Stomach (tissue), 9 donors: ENCODE measurements around the gene PACSIN3. TPM values are rescaled to one million over a fixed set of nuclear protein-coding genes. Genes with fewer than 3 reads are reported as not detected.
"Not testable (repeated sequence)": the region's sequence is repeated elsewhere in the genome, so short reads cannot be mapped to it uniquely, and the experiment has no call there.

Experiments
- DNase-seq, 2 donors: peaks; one replicate each; pipeline versions ENCODE4 v3.0.0 to v3.0.0-alpha.2; 2013 to 2019
- H3K27ac ChIP-seq, 5 donors: fragments of 200-600 bp in 4 of 5; sonication (generic) in 4 of 5; one replicate each; pipeline ENCODE4 v1.5.1; 2013 to 2019; ENCODE audit warnings: mild to moderate bottlenecking in 1 of 5, moderate library complexity in 1 of 5
- H3K27me3 ChIP-seq, 3 donors: fragments of 200-600 bp; sonication (generic); one replicate each; pipeline ENCODE4 v1.5.1; 2017 to 2019; ENCODE audit warnings: mixed run types in 1 of 3
- H3K36me3 ChIP-seq, 4 donors: fragments of 200-600 bp; sonication (generic); 1 replicate in 3 of 4; 2 replicates in 1 of 4; pipeline ENCODE4 v1.5.1; 2016 to 2019
- H3K4me1 ChIP-seq, 4 donors: fragments of 200-600 bp; sonication (generic); one replicate each; pipeline ENCODE4 v1.5.1; 2016 to 2019
- H3K4me3 ChIP-seq, 4 donors: fragments of 200-600 bp; sonication (generic) in 3 of 4; one replicate each; pipeline ENCODE4 v1.5.1; 2016 to 2019; ENCODE audit warnings: mild to moderate bottlenecking in 1 of 4
- H3K9me3 ChIP-seq, 4 donors: fragments of 200-600 bp; sonication (generic); one replicate each; pipeline ENCODE4 v1.5.1; 2016 to 2019
- EP300 ChIP-seq: sonication (generic); formaldehyde crosslinking; IDR thresholded peaks from one replicate; pipeline ENCODE4 v1.6.1; 2017; ENCODE audit warnings: antibody characterized with exemption
- POLR2A ChIP-seq, 4 donors: fragments of 450-650 bp; IDR thresholded peaks; one replicate each; pipeline ENCODE4 v1.6.1; 2016; ENCODE audit warnings: antibody characterized with exemption in 4 of 4, control low read depth in 2 of 4, mild to moderate bottlenecking in 1 of 4, moderate library complexity in 1 of 4
- POLR2AphosphoS5 ChIP-seq, 3 donors: sonication (generic); formaldehyde crosslinking; IDR thresholded peaks; one replicate each; pipeline ENCODE4 v1.6.1; 2016; ENCODE audit warnings: antibody characterized with exemption in 3 of 3
- WGBS, 5 donors: extraction: QIAGEN DNeasy Blood & Tissue Kit in 3 of 5; methylation state at CpG; one replicate each; pipeline versions ENCODE4 v1.1.5 to v1.1.7; 2013 to 2018; 5-methylcytosine and 5-hydroxymethylcytosine counted together
- intact Hi-C: fragments of 100-400 bp; cut with DNase I; formaldehyde crosslinking; loops from one replicate; pipeline ENCODE4 v1.15.1; 2023; ENCODE audit warnings: low total_unique reads
- polyA plus RNA-seq, 3 donors: library from polyadenylated mRNA; stranded (reverse); fragments of 200-250 nt; gene quantifications; one replicate each; pipeline ENCODE4 v1.2.3, GENCODE V29; 2013
- total RNA-seq, 5 donors: library from RNA; depleted of rRNA; stranded (reverse); fragments of >200 nt; gene quantifications; one replicate each; pipeline versions ENCODE4 v1.1.0 to v1.2.3, GENCODE V29; 2014 to 2016
- TF ChIP-seq, protein P1 (sequence below), 7 experiments: fragments of 450-650 bp in 4 of 7; fragments of 200-600 bp in 3 of 7; sonication (generic) in 3 of 7; IDR thresholded peaks; one replicate each; pipeline ENCODE4 v1.5.1; 2016 to 2019; ENCODE audit warnings: antibody characterized with exemption in 7 of 7, control low read depth in 2 of 7, mild to moderate bottlenecking in 1 of 7
- donor health status: healthy with polysubstance abuse.
- donor health status: Bipolar disorder and iron deficiency.
- donor health status: healthy.

Gene PACSIN3
- total and polyA plus RNA-seq, 8 donors, result 6.4 to 59.0 (median 26.0) TPM

DNA sequence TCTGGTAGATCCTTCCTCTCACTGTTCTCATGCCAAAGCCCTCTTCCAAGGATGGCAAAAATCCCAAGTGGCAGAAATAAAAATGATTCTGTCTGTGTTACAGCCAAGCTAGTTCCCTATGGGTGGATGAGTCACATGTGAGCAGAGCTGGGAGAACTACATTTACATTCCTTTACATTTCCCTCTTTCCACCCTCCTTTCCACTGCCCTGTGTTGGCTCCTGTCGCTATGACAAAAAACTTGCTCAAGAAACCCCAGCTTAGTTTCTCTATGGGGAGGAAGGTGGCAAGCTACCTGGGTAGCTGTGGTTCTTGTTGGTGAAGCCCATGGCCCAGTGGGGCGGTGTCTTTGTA lies 18.4 kb upstream of the PACSIN3 start:
- DNase-seq, result peak in 1 of 2 donors; percentile 47
- peaks cover 0 to 8% (median 0%) of the 10 kb centered on the region in 4 donors for H3K4me1 ChIP-seq
- no peaks in the 10 kb centered on the region for H3K9me3 ChIP-seq
- no peak overlapping the region for H3K4me3 ChIP-seq
- intact Hi-C loops, result no loop called here
- H3K36me3 ChIP-seq, result no peaks in the 10 kb centered on the region
- H3K27me3 ChIP-seq, result no peaks in the 10 kb centered on the region
- H3K27ac ChIP-seq, result peak overlapping the region in 1 of 5 donors; percentile 46
- TF ChIP-seq, protein P1, sequence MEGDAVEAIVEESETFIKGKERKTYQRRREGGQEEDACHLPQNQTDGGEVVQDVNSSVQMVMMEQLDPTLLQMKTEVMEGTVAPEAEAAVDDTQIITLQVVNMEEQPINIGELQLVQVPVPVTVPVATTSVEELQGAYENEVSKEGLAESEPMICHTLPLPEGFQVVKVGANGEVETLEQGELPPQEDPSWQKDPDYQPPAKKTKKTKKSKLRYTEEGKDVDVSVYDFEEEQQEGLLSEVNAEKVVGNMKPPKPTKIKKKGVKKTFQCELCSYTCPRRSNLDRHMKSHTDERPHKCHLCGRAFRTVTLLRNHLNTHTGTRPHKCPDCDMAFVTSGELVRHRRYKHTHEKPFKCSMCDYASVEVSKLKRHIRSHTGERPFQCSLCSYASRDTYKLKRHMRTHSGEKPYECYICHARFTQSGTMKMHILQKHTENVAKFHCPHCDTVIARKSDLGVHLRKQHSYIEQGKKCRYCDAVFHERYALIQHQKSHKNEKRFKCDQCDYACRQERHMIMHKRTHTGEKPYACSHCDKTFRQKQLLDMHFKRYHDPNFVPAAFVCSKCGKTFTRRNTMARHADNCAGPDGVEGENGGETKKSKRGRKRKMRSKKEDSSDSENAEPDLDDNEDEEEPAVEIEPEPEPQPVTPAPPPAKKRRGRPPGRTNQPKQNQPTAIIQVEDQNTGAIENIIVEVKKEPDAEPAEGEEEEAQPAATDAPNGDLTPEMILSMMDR (IDR thresholded peaks at IDR 0.05), result no peak
- TF ChIP-seq POLR2AphosphoS5 (IDR thresholded peaks at IDR 0.05) (no peak), POLR2A (IDR thresholded peaks at IDR 0.05) (no peak), EP300 (no peak)
- WGBS, 5 donors, result 60 to 78% (median 70%) methylated on average over 2 of the region's 2 CpGs

DNA sequence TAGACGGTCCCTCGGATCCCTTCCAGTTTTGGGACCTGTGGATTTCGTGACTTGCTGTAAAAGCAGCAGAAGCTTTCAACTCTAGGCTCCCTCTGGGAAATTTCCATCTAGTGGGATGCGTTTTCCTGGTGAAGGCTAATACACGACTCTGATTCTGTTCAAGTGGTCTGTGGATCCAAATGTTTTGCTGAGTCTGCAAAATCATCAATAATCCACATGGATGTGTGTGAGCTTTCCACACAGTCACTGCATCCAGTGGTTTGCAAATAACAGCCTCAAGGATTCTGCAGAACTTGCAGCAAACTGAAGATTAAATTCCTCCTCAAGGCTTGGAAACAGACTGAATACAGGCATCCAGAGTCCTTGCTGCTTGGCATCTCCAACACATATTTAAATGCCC lies 16.3 kb upstream of the PACSIN3 start:
- Histone ChIP-seq H3K4me1 (peaks cover 0 to 8% (median 0%) of the 10 kb centered on the region in 4 donors), H3K27me3 (no peaks in the 10 kb centered on the region), H3K27ac (no peak overlapping the region), H3K36me3 (no peaks in the 10 kb centered on the region), H3K4me3 (no peak overlapping the region), H3K9me3 (no peaks in the 10 kb centered on the region)
- 78 to 88% (median 82%) methylated on average over 5 of the region's 5 CpGs for WGBS, 5 donors
- DNase-seq, result no peak
- intact Hi-C loops, result no loop called here
- TF ChIP-seq, protein P1 (IDR thresholded peaks at IDR 0.05), result no peak
- TF ChIP-seq POLR2AphosphoS5 (IDR thresholded peaks at IDR 0.05) (no peak), EP300 (no peak), POLR2A (IDR thresholded peaks at IDR 0.05) (no peak)

DNA sequence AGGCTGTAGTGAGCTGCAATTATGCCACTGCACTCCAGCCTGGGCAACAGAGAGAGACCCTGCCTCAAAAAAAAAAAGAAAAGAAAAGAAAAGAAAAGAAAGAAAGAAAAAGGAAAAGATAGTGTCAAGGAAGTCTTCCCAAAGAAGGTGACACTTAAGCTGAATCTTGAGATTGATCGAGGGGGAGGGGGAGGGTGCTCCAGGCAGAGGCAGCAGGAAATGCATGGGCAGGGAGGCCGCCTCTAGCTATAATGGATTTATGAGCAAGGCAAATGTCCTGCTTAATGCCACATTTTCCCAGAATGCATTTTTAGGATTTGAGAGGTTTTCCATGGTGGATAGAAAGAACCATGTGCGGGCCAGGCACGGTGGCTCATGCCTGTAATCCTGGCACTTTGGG lies 14.8 kb upstream of the PACSIN3 start:
- Histone ChIP-seq H3K9me3 (no peaks in the 10 kb centered on the region), H3K4me1 (peaks cover 0 to 8% (median 0%) of the 10 kb centered on the region in 4 donors), H3K36me3 (no peaks in the 10 kb centered on the region), H3K4me3 (no peak overlapping the region), H3K27ac (no peak overlapping the region), H3K27me3 (no peaks in the 10 kb centered on the region)
- WGBS, 5 donors, result 78 to 92% (median 85%) methylated on average over 4 of the region's 4 CpGs
- no peak for DNase-seq
- TF ChIP-seq POLR2A (IDR thresholded peaks at IDR 0.05), result no peak
- TF ChIP-seq, protein P1 (IDR thresholded peaks at IDR 0.05), result no peak
- no peak for TF ChIP-seq POLR2AphosphoS5 (IDR thresholded peaks at IDR 0.05)
- no peak for TF ChIP-seq EP300
- intact Hi-C loops, result no loop called here

DNA sequence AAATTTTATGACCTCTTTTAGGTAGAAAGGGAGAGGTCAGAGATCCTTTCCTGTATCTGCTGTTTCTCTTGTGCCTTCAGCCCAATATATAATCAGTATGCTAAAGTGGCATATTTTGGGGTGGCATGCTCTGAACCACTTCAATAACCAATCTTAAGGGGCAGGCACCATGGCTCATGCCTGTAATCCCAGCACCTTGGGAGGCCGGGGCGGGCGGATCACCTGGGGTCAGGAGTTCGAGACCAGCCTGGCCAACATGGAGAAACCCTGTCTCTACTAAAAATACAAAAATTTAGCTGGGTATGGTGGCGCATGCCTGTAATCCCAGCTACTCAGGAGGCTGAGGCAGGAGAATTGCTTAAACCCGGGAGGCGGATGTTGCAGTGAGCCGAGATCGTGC lies 11.9 kb upstream of the PACSIN3 start:
- H3K36me3 ChIP-seq, H3K4me3 ChIP-seq, intact Hi-C loops, H3K27ac ChIP-seq, DNase-seq, H3K27me3 ChIP-seq, H3K4me1 ChIP-seq, H3K9me3 ChIP-seq: not testable (repeated sequence)
- WGBS, 5 donors, result 87 to 94% (median 92%) methylated on average over 9 of the region's 9 CpGs

DNA sequence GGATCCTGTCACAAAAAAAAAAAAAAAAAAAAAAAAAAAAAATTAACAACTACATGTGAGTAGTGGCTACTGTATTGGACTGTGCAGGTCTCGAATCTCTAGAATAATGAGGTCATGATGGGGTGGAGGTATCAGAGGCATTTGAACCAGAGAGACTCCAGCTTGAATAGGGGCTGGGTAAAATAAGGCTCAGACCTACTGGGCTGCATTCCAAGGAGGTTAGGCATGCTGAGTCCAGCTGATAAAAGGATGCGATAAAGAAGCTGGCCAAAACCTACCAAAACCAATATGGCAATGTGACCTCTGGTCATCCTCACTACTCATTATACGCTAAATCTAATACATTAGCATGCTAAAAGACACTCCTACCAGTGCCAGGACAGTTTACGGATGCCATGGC lies 5.9 kb upstream of the PACSIN3 start:
- intact Hi-C loops, result no loop called here
- 49 to 66% (median 55%) methylated on average over 4 of the region's 4 CpGs for WGBS, 5 donors

DNA sequence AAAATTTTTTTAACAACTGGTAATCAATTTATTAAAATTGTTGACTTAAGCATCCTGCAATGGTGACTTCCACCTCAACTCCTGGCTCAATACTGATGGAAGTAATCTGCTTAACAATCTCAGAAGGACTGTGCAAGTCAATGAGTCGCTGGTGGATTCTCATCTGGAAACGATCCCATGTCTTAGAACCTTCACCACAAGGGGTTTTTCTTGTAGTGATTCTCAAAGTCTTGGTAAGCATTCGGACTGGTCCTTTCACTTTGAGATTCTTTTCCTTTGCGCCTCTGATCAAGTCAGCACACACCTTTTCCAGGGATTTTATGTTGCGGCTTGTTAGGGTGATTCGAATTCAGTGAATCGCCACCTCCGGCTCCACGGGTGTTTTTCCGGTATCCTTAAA lies 4.9 kb upstream of the PACSIN3 start:
- H3K4me3 ChIP-seq, H3K9me3 ChIP-seq, H3K27ac ChIP-seq, H3K36me3 ChIP-seq, intact Hi-C loops, DNase-seq: not testable (repeated sequence)
- H3K4me1 ChIP-seq, result peaks cover 17 to 32% (median 26%) of the 10 kb centered on the region in 4 donors
- peaks cover 0 to 15% (median 5%) of the 10 kb centered on the region in 3 donors for H3K27me3 ChIP-seq
- WGBS, 5 donors, result 82 to 86% (median 84%) methylated on average over 10 of the region's 10 CpGs

More for the DNA sequence above, 5.9 kb upstream of the PACSIN3 start:
- peaks cover 0 to 8% (median 4%) of the 10 kb centered on the region in 3 donors for H3K27me3 ChIP-seq
- H3K4me1 ChIP-seq, result peaks cover 8 to 24% (median 18%) of the 10 kb centered on the region in 4 donors
- DNase-seq, result no peak
- no peak overlapping the region for H3K27ac ChIP-seq
- TF ChIP-seq EP300 (no peak), POLR2A (IDR thresholded peaks at IDR 0.05) (no peak), POLR2AphosphoS5 (IDR thresholded peaks at IDR 0.05) (no peak)
- TF ChIP-seq, protein P1 (IDR thresholded peaks at IDR 0.05), result no peak
- no peaks in the 10 kb centered on the region for H3K9me3 ChIP-seq
- no peaks in the 10 kb centered on the region for H3K36me3 ChIP-seq
- H3K4me3 ChIP-seq, result no peak overlapping the region
